ENCODE results near the gene ACSS1. TPM values are rescaled to one million over a fixed set of nuclear protein-coding genes. Genes with fewer than 3 reads are reported as not detected.
A peak's percentile ranks its signal among the peaks of the same experiment; 100 is the strongest.

The ACSS1 gene
- total and polyA plus RNA-seq, 4 donors = 11.2 to 37.3 (median 31.6) TPM

DNA sequence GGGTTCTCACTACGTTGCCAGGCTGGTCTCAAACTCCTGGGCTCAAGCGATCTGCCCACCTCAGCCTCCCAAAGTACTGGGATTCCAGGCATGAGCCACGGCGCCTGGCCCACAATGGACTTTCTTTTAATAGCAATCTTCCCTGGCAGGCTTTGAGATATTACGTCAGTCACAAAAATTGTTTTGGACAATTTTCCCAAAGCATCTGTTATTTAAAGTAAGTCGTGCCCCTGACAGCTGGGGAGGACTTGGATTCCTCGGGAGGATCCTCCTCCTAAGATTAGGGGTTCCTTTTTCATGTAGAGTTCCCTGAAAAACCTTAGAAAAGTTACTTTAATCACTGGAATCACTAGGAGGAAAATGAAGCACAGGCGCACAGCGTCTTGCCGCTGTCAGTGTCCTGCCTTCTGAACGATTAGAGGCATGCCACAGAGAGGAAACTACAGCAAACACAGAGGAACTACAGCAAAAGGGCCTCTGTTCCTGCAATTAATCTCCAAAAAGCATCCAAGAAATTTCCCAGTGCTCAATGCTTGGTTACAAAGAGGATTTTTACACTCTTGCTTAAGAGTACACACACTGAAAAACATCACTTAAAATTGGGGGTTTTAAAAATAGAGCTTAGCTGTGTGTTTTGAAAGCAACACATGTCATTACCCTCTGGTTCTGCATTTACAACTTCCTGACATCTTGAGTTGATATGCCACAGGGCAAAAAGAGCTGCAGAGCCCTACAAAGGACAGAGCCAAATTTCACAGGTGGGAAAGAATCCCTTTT is 4.5 kb downstream of the ACSS1 start:
- DNase-seq (ENCODE audit: low read depth in 4 of 6, low spot score in 6 of 6) = peak in 1 of 6 donors; percentile 68
- H3K27me3 ChIP-seq (ENCODE audit: control insufficient read depth, insufficient read depth, low read length) = peaks cover 5% of the 10 kb centered on the region
- peak overlapping the region; percentile 79 for H3K27ac ChIP-seq (ENCODE audit: low read depth, low read length)
- H3K9me3 ChIP-seq (ENCODE audit: control insufficient read depth, insufficient read depth, low read length) = no peaks in the 10 kb centered on the region
- peaks cover 78% of the 10 kb centered on the region for H3K4me1 ChIP-seq (ENCODE audit: control insufficient read depth, insufficient read depth, low read length)
- WGBS (ENCODE audit: insufficient coverage) = 45% methylated on average over 8 of the region's 11 CpGs
- H3K36me3 ChIP-seq (ENCODE audit: control insufficient read depth, insufficient read depth, low read length) = peaks cover 6% of the 10 kb centered on the region
- H3K4me3 ChIP-seq (ENCODE audit: low read depth, low read length) = no peak overlapping the region

DNA sequence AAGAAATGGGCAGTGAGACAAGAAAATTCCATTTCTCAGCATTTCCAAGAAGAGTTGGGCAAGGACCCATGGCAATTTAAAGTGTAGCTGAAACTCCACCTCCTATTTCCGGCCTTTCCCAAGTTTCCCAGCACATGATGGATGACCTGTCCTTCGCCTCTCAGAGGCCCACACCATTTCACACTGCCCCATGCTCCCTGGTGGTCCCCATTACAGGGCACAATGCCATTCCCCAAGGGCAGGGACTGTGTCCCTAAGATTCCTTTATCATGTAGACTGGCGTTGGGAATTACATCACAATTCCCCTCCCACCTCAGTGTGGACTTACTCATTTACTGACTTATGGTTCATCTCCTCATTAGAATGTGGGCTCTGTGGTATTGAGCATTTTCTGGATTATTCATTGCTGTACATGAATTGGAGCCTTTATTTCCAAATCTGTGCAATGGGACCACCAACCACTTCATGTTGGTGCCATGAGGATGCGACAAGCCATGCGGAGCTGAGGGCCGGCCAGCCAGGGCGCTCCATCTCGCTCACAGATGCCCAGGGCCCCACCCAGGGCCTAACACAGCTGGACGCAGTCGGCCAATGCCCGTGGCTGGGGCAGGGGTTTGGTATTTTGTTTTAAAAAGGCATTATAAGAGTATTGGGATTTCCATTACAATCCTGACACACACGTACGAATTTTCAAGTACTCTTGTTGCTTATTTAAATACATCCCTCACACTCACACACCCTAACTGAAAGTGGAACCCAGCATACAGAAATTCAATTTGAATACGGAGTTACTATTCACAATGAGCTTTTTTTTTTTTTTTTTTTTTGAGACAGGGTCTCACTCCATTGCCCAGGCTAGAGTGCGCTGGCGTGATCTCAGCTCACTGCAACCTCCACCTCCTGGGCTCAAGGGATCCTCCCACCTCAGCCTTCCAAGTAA is 5.4 kb downstream of the ACSS1 start:
- no peak for DNase-seq (ENCODE audit: low read depth in 4 of 6, low spot score in 6 of 6)
- Histone ChIP-seq H3K4me3 (ENCODE audit: low read depth, low read length) (no peak overlapping the region), H3K27ac (ENCODE audit: low read depth, low read length) (peak overlapping the region; percentile 79), H3K27me3 (ENCODE audit: control insufficient read depth, insufficient read depth, low read length) (peaks cover under 1% of the 10 kb centered on the region), H3K9me3 (ENCODE audit: control insufficient read depth, insufficient read depth, low read length) (no peaks in the 10 kb centered on the region), H3K36me3 (ENCODE audit: control insufficient read depth, insufficient read depth, low read length) (peaks cover 12% of the 10 kb centered on the region), H3K4me1 (ENCODE audit: control insufficient read depth, insufficient read depth, low read length) (peaks cover 81% of the 10 kb centered on the region)
- WGBS (ENCODE audit: insufficient coverage) = 76% methylated on average over 10 of the region's 16 CpGs

DNA sequence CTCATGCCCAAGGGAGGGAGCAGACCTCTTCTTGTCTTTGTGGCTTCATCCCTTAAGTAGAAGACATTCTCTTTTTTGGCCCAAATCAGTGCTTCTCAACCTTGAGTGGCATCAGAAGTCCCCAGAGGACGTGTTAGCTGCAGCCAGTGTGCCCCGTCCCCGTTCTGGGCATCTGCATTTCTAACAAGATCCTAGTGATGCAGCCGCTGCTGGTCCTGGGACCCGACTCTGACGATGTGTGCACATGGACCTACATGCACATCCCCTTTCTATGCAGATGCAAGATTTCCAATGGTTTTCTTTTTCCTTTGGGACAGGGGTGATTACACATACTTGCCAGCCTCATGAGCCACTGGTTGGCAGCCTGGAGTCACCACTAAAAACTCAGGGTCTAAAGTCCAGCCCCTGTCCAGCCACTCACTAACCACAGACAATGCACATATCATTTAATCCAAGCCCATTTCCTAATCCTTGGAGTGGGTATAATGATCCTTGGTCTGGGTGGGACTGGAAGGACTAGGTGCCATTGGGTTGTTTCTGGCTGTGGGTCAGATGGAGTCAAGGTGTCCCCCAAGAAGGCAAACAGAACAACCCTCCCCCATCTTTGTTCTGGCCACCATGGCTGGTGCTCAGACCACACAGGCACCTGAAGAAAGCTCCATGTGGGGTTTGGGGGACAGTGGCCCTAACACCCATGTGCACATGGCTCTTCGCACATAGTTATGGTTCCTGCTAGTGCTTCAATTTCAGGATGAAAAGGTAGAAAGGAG is 6.4 kb downstream of the ACSS1 start:
- Histone ChIP-seq H3K9me3 (ENCODE audit: control insufficient read depth, insufficient read depth, low read length) (no peaks in the 10 kb centered on the region), H3K36me3 (ENCODE audit: control insufficient read depth, insufficient read depth, low read length) (peaks cover 22% of the 10 kb centered on the region), H3K4me1 (ENCODE audit: control insufficient read depth, insufficient read depth, low read length) (peaks cover 80% of the 10 kb centered on the region), H3K27me3 (ENCODE audit: control insufficient read depth, insufficient read depth, low read length) (no peaks in the 10 kb centered on the region), H3K27ac (ENCODE audit: low read depth, low read length) (no peak overlapping the region), H3K4me3 (ENCODE audit: low read depth, low read length) (no peak overlapping the region)
- over 99% methylated on average over 7 of the region's 7 CpGs for WGBS (ENCODE audit: insufficient coverage)
- no peak for DNase-seq (ENCODE audit: low read depth in 4 of 6, low spot score in 6 of 6)

DNA sequence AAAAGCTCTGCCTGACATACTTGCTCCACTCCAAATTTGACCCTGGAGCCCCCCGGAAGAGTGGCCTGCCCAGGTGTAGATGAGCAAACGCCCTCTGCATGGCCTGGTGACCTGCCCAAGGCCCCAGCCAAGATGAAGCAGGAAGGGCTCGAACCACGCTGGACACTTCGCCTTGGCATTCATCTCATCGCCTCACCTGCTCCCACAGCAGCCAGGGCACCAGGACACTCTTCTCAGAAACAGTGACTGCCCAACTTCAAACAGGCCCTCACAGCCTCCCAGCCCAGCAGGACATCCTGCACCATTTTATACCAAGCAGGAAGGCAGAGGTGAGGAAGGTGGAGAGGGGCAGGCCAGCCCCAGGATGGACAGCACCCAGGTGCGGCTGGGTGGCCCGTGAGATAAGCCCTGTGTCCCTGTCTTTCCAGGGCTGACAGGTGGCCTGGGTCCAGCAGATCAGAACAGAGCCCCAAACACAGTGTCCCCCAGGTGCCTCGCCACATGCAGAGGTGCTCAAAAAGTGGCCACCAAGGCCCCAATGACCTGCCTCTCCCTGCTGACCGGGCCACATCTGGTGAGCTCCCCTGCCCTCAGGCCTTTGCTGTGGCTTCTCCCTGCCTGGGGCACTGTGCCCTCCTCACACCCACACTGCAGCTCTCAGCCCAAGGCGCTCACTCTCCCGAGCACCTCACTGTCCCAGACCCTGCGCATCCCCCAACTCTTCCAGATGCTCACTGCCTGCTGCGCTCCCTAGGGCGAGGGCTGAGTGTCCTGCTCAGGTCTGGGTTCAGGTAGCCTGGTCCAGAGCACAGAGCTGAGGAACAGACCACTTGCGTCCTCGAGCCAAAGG is 7.2 kb downstream of the ACSS1 start:
- Histone ChIP-seq H3K27ac (ENCODE audit: low read depth, low read length) (no peak overlapping the region), H3K27me3 (ENCODE audit: control insufficient read depth, insufficient read depth, low read length) (no peaks in the 10 kb centered on the region), H3K36me3 (ENCODE audit: control insufficient read depth, insufficient read depth, low read length) (peaks cover 27% of the 10 kb centered on the region), H3K9me3 (ENCODE audit: control insufficient read depth, insufficient read depth, low read length) (no peaks in the 10 kb centered on the region), H3K4me3 (ENCODE audit: low read depth, low read length) (no peak overlapping the region), H3K4me1 (ENCODE audit: control insufficient read depth, insufficient read depth, low read length) (peaks cover 79% of the 10 kb centered on the region)
- no peak for DNase-seq (ENCODE audit: low read depth in 4 of 6, low spot score in 6 of 6)
- WGBS (ENCODE audit: insufficient coverage) = 92% methylated on average over 17 of the region's 17 CpGs

DNA sequence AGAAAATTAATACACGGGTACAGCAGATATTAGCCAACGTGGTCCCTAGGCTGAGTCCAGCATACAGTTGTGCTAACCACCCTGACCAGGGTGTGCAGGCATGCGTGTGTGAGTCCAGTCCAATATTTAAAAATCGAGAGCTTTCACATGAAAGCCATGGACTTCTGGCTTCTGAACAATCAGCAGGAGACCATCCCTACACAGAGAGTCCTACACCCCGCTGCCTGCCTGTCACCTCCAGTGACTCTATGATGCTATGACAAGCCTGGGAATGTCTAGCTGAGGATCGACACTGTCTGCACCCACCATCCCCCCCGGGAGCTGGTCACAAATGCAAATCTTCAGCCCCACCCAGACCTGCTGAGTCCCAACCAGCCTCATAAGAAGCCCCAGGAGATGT is 7.9 kb downstream of the ACSS1 start:
- DNase-seq (ENCODE audit: low read depth in 4 of 6, low spot score in 6 of 6) = no peak
- peaks cover 27% of the 10 kb centered on the region for H3K36me3 ChIP-seq (ENCODE audit: control insufficient read depth, insufficient read depth, low read length)
- no peaks in the 10 kb centered on the region for H3K9me3 ChIP-seq (ENCODE audit: control insufficient read depth, insufficient read depth, low read length)
- no peak overlapping the region for H3K4me3 ChIP-seq (ENCODE audit: low read depth, low read length)
- 72% methylated on average over 7 of the region's 7 CpGs for WGBS (ENCODE audit: insufficient coverage)
- no peak overlapping the region for H3K27ac ChIP-seq (ENCODE audit: low read depth, low read length)
- H3K27me3 ChIP-seq (ENCODE audit: control insufficient read depth, insufficient read depth, low read length) = no peaks in the 10 kb centered on the region
- peaks cover 83% of the 10 kb centered on the region for H3K4me1 ChIP-seq (ENCODE audit: control insufficient read depth, insufficient read depth, low read length)

DNA sequence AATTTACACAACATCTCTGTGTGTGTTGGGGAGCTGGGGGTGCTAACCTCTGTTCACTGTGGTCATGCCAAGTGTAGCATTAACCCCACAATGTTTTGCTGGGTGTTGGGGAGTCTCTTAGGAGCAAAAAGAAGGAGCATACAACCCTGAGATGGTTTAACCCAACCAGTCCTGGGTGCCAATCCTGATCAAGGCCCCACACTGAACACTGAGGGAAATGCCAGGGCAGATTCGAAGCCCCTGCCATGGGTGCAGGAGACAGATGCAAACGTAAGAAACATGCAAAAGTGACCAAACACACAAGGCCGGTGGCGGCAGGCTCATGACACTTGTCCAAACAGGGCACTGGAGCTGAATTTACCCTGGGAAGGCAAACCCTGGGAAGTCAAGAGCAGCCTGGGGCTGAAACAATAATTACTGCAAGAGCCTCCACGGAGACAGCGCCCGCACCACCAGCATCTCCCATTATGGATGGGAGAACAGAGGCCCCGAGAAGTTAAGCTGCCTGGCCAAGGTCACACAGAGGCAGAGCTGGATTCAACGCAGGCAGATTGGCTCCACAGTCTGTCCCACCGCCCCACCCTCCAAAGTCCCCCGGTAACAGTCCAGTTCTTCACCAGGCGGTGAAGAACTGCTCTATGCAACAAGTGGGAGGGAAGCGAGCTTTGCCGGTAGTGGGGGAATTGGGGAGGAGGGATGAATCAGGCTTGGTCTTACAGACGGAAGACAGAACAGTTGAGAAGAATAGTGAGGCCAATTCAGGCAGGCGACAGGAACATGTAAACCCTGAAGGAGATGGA is 8.5 kb downstream of the ACSS1 start:
- Histone ChIP-seq H3K27ac (ENCODE audit: low read depth, low read length) (no peak overlapping the region), H3K27me3 (ENCODE audit: control insufficient read depth, insufficient read depth, low read length) (no peaks in the 10 kb centered on the region), H3K4me1 (ENCODE audit: control insufficient read depth, insufficient read depth, low read length) (peaks cover 88% of the 10 kb centered on the region), H3K36me3 (ENCODE audit: control insufficient read depth, insufficient read depth, low read length) (peaks cover 31% of the 10 kb centered on the region), H3K9me3 (ENCODE audit: control insufficient read depth, insufficient read depth, low read length) (no peaks in the 10 kb centered on the region), H3K4me3 (ENCODE audit: low read depth, low read length) (no peak overlapping the region)
- WGBS (ENCODE audit: insufficient coverage) = 42% methylated on average over 14 of the region's 16 CpGs
- peak in 1 of 6 donors; percentile 29 for DNase-seq (ENCODE audit: low read depth in 4 of 6, low spot score in 6 of 6)

DNA sequence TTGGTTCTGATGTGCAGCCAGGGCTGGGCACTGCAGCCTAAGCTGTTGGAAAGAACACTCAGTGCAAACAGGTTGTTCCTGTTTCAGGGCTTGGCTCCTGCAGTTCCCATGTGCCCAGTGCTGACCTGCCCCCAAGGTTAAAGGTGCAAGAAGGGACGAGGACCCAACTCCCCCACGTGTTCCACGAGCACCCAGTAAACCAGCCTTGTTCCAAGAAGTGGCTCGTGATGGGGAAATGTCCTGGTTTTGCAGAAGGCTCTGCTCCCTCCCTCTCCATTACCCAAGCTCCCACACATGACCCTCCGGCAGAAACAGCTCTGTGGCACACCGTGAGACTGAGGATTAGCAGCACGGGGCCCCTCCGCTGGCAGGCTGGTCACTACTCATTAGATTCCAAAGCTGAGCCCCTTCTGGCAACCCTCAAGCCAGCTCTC is 9.4 kb downstream of the ACSS1 start:
- Histone ChIP-seq H3K4me1 (ENCODE audit: control insufficient read depth, insufficient read depth, low read length) (peaks cover 91% of the 10 kb centered on the region), H3K27me3 (ENCODE audit: control insufficient read depth, insufficient read depth, low read length) (no peaks in the 10 kb centered on the region), H3K36me3 (ENCODE audit: control insufficient read depth, insufficient read depth, low read length) (peaks cover 35% of the 10 kb centered on the region), H3K27ac (ENCODE audit: low read depth, low read length) (no peak overlapping the region), H3K4me3 (ENCODE audit: low read depth, low read length) (no peak overlapping the region), H3K9me3 (ENCODE audit: control insufficient read depth, insufficient read depth, low read length) (no peaks in the 10 kb centered on the region)
- no peak for DNase-seq (ENCODE audit: low read depth in 4 of 6, low spot score in 6 of 6)
- WGBS (ENCODE audit: insufficient coverage) = 38% methylated on average over 5 of the region's 8 CpGs

DNA sequence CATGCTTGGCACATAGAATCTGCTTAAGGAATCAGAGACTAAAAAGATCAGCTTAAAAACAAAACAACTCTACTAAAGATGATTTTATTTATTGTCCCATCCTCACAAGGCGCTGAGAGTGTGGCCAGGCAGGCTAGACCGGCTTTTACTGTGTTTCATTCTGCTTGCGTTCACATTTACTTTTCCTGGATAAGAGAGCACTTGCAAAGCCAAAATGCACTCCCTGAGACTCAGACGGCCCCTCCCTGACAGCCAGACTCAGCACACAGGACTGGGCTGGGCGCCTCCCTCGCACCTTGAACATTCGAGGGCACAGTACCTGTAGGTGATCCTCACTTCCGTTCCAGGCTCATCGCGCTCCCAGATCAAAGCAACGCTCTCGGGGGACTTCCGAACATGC is 10.2 kb downstream of the ACSS1 start:
- no peak overlapping the region for H3K4me3 ChIP-seq (ENCODE audit: low read depth, low read length)
- H3K27me3 ChIP-seq (ENCODE audit: control insufficient read depth, insufficient read depth, low read length) = no peaks in the 10 kb centered on the region
- WGBS (ENCODE audit: insufficient coverage) = 94% methylated on average over 13 of the region's 13 CpGs
- H3K36me3 ChIP-seq (ENCODE audit: control insufficient read depth, insufficient read depth, low read length) = peaks cover 42% of the 10 kb centered on the region
- DNase-seq (ENCODE audit: low read depth in 4 of 6, low spot score in 6 of 6) = no peak
- peaks cover 91% of the 10 kb centered on the region for H3K4me1 ChIP-seq (ENCODE audit: control insufficient read depth, insufficient read depth, low read length)
- no peaks in the 10 kb centered on the region for H3K9me3 ChIP-seq (ENCODE audit: control insufficient read depth, insufficient read depth, low read length)
- H3K27ac ChIP-seq (ENCODE audit: low read depth, low read length) = no peak overlapping the region
